Hepatocyte (in vitro differentiated cells): Measurements from ENCODE around the gene USP43. TPM values are rescaled to one million over a fixed set of nuclear protein-coding genes. Genes with fewer than 3 reads are reported as not detected.
"Not testable (repeated sequence)": the region's sequence is repeated elsewhere in the genome, so short reads cannot be mapped to it uniquely, and the experiment has no call there.

Experiments used
- DNase-seq: peaks from one replicate; pipeline ENCODE4 v3.0.0-alpha.2; 2016; ENCODE audit warnings: low spot score
- H2AFZ ChIP-seq: fragments of 200-600 bp; sonication (generic); 2 replicates; pipeline ENCODE4 v1.6.0; 2016; ENCODE audit warnings: antibody characterized with exemption, mild to moderate bottlenecking
- H3K27ac ChIP-seq: fragments of 200-600 bp; sonication (generic); 2 replicates; pipeline ENCODE4 v1.5.1; 2016; ENCODE audit warnings: mild to moderate bottlenecking
- H3K27me3 ChIP-seq: fragments of 200-600 bp; sonication (generic); 2 replicates; pipeline ENCODE4 v1.6.1; 2016
- H3K36me3 ChIP-seq: fragments of 200-600 bp; sonication (generic); replicated peaks from 2 replicates; pipeline ENCODE4 v1.5.1; 2016; ENCODE audit warnings: low read depth; ENCODE audit not compliant: insufficient read depth
- H3K4me1 ChIP-seq: fragments of 200-600 bp; sonication (generic); 2 replicates; pipeline ENCODE4 v1.5.1; 2016; ENCODE audit warnings: mild to moderate bottlenecking, moderate library complexity; ENCODE audit not compliant: insufficient read depth
- H3K4me2 ChIP-seq: fragments of 200-600 bp; sonication (generic); 2 replicates; pipeline ENCODE4 v1.6.0; 2016
- H3K4me3 ChIP-seq: fragments of 200-600 bp; sonication (generic); 2 replicates; pipeline ENCODE4 v1.5.1; 2016; ENCODE audit warnings: mild to moderate bottlenecking
- H3K79me2 ChIP-seq: fragments of 200-600 bp; sonication (generic); 2 replicates; pipeline ENCODE4 v1.6.0; 2017; ENCODE audit warnings: mild to moderate bottlenecking
- H3K9me2 ChIP-seq: fragments of 200-600 bp; sonication (generic); replicated peaks from 2 replicates; pipeline ENCODE4 v1.6.0; 2017; ENCODE audit warnings: mild to moderate bottlenecking; ENCODE audit not compliant: insufficient read depth
- H3K9me3 ChIP-seq: fragments of 200-600 bp; sonication (generic); 2 replicates; pipeline ENCODE4 v1.5.1; 2016; ENCODE audit warnings: low read depth, mild to moderate bottlenecking
- H4K20me1 ChIP-seq: fragments of 200-600 bp; sonication (generic); 2 replicates; pipeline ENCODE4 v1.6.0; 2016; ENCODE audit warnings: mild to moderate bottlenecking; ENCODE audit not compliant: insufficient read depth, poor library complexity, severe bottlenecking
- EZH2 ChIP-seq: fragments of 200-600 bp; sonication (generic); IDR thresholded peaks from 2 replicates; pipeline ENCODE4 v1.6.1; 2016; ENCODE audit warnings: antibody characterized with exemption, mild to moderate bottlenecking, borderline replicate concordance
- EZH2phosphoT487 ChIP-seq: fragments of 200-600 bp; sonication (generic); IDR thresholded peaks from one replicate; pipeline ENCODE4 v1.6.1; 2018; ENCODE audit warnings: antibody characterized with exemption, mild to moderate bottlenecking, low read depth, moderate library complexity; ENCODE audit not compliant: unreplicated experiment, severe bottlenecking
- WGBS: methylation state at CpG from one replicate; pipeline ENCODE4 v1.1.6; 2016; ENCODE audit warnings: low lambda C conversion rate; ENCODE audit errors: missing lambda C conversion rate; 5-methylcytosine and 5-hydroxymethylcytosine counted together
- polyA plus RNA-seq: library from polyadenylated mRNA; unstranded; fragments of >200 nt; fragmentation: Nextera tagmentation; extraction: Ambion mirVana; gene quantifications from 2 replicates; pipeline ENCODE4 v1.2.1, GENCODE V29; 2016
- total RNA-seq: library from RNA; depleted of rRNA; stranded (reverse); fragments of >200 nt; gene quantifications from 2 replicates; pipeline ENCODE4 v1.2.3, GENCODE V29; 2014
- TF ChIP-seq, protein P1 (sequence below): fragments of 200-600 bp; sonication (generic); IDR thresholded peaks from 2 replicates; pipeline ENCODE4 v1.5.1; 2016; ENCODE audit warnings: antibody characterized with exemption, mild to moderate bottlenecking; ENCODE audit not compliant: poor library complexity

Gene USP43
- total and polyA plus RNA-seq, 2 experiments from 2014 or later: 3.6 to 5.2 TPM

DNA sequence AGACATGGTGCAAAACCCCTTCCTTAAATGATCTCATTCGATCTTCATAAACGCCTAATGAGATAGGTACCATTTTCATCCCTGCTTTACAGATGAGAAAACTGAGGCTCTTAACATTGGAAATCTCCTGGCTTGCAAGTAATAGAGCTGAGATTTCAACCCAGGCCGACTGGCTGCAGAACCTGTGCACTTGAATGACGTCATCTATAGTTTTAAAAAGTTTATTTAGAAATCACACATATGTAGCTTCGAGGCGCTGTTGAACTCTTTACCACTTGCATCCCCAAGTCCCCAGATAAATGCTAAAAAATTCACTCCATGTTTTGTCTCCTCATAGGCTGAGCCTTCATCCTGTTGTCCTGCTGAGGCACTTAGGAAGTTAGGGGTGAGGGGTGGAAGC is 38.9 kb upstream of the USP43 start:
- TF ChIP-seq EZH2: no peak
- no peak for TF ChIP-seq EZH2phosphoT487
- TF ChIP-seq, protein P1, sequence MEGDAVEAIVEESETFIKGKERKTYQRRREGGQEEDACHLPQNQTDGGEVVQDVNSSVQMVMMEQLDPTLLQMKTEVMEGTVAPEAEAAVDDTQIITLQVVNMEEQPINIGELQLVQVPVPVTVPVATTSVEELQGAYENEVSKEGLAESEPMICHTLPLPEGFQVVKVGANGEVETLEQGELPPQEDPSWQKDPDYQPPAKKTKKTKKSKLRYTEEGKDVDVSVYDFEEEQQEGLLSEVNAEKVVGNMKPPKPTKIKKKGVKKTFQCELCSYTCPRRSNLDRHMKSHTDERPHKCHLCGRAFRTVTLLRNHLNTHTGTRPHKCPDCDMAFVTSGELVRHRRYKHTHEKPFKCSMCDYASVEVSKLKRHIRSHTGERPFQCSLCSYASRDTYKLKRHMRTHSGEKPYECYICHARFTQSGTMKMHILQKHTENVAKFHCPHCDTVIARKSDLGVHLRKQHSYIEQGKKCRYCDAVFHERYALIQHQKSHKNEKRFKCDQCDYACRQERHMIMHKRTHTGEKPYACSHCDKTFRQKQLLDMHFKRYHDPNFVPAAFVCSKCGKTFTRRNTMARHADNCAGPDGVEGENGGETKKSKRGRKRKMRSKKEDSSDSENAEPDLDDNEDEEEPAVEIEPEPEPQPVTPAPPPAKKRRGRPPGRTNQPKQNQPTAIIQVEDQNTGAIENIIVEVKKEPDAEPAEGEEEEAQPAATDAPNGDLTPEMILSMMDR: no peak
- Histone ChIP-seq H4K20me1 (no peaks in the 10 kb centered on the region), H3K79me2 (no peaks in the 10 kb centered on the region), H3K4me2 (no peak overlapping the region), H3K9me3 (no peaks in the 10 kb centered on the region), H3K27ac (no peak overlapping the region), H3K36me3 (no peaks in the 10 kb centered on the region), H3K4me3 (no peak overlapping the region), H3K27me3 (no peaks in the 10 kb centered on the region), H3K4me1 (no peaks in the 10 kb centered on the region), H2AFZ (no peak overlapping the region), H3K9me2 (no peaks in the 10 kb centered on the region)
- WGBS: 89% methylated on average over 6 of the region's 6 CpGs
- DNase-seq: no peak

DNA sequence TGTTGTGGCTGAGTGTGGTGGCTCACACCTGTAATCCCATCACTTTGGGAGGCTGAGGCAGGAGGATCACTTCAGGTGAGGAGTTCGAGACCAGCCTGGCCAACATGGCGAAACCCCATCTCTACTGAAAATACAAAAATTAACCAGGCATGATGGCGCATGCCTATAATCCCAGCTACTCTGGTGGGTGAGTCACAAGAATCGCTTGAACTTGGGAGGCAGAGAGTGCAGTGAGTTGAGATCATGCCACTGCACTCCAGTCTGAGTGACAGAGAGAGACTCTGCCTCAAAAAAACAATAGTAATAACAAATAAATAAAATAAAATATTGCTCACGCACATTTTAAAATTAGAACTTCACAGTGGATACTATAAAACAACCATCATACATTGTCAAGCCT is 38.3 kb upstream of the USP43 start:
- not testable (repeated sequence) for H3K9me3 ChIP-seq, H3K79me2 ChIP-seq, DNase-seq, H3K27me3 ChIP-seq, H3K27ac ChIP-seq, H2AFZ ChIP-seq, H3K4me2 ChIP-seq, H3K4me1 ChIP-seq, H3K36me3 ChIP-seq, H4K20me1 ChIP-seq, H3K4me3 ChIP-seq, H3K9me2 ChIP-seq
- WGBS: 78% methylated on average over 5 of the region's 5 CpGs

DNA sequence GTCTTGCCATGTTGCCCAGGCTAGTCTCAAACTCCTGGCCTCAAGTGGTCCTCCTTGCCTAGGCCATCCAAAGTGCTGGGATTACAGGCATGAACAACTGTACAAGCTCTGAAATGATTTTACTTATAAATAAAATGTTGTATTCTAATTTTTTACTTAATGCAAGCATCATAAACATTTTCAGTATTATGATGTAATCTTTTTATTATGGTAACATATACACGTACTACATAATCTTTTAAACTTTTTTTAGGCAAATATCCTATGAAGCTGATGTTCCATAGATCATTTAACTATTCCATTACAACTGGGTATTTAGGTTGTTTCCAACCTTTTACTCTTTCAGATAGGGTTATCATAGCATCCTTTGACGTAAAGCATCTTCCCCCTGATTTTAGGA is 33.8 kb upstream of the USP43 start:
- WGBS: 76% methylated on average over 2 of the region's 2 CpGs
- Histone ChIP-seq H3K79me2 (no peaks in the 10 kb centered on the region), H3K27ac (no peak overlapping the region), H3K27me3 (no peaks in the 10 kb centered on the region), H3K4me2 (no peak overlapping the region), H3K36me3 (no peaks in the 10 kb centered on the region), H3K4me1 (no peaks in the 10 kb centered on the region), H4K20me1 (no peaks in the 10 kb centered on the region), H3K9me2 (no peaks in the 10 kb centered on the region), H3K9me3 (no peaks in the 10 kb centered on the region), H3K4me3 (no peak overlapping the region), H2AFZ (no peak overlapping the region)
- no peak for DNase-seq
- TF ChIP-seq, protein P1: no peak
- TF ChIP-seq EZH2 (no peak), EZH2phosphoT487 (no peak)

DNA sequence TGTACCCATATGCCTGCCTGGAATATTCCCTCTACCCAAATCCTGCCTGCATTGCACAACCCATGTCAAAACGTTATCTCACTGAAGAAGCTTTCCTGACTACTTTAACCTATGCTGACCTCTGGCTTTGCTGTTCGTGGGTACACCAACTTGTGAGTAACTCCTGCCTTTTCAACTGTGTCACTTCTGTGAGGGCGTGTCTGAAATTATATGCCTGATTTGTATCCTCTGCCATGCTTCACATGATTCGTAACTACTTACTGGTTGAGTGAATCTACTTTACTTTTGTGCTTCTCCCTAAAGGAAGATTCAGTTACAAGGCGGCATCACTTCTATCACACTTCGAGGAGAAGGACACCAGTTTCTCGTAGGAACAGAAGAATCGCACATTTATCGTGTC is 33.3 kb upstream of the USP43 start:
- Histone ChIP-seq H3K4me2 (no peak overlapping the region), H3K4me1 (no peaks in the 10 kb centered on the region), H3K4me3 (no peak overlapping the region), H3K27ac (no peak overlapping the region), H3K36me3 (no peaks in the 10 kb centered on the region), H2AFZ (no peak overlapping the region), H4K20me1 (no peaks in the 10 kb centered on the region), H3K27me3 (no peaks in the 10 kb centered on the region), H3K9me3 (no peaks in the 10 kb centered on the region), H3K79me2 (no peaks in the 10 kb centered on the region), H3K9me2 (no peaks in the 10 kb centered on the region)
- WGBS: 74% methylated on average over 9 of the region's 9 CpGs
- TF ChIP-seq EZH2phosphoT487: no peak
- no peak for TF ChIP-seq EZH2
- TF ChIP-seq, protein P1: no peak
- no peak for DNase-seq
